Measurements from ENCODE around the gene ALK.

ALK gene

GRCh38 chr2:29191817-29192216 lies 729.6 kb downstream of the ALK start:
- no peak for DNase-seq (ENCODE audit: low read depth)

- DNase-seq (ENCODE audit: low read depth): no peak
Measured at GRCh38 chr2:29189052-29189451, 732.3 kb downstream of the ALK start.

GRCh38 chr2:29187926-29188325 lies 733.5 kb downstream of the ALK start:
- DNase-seq (ENCODE audit: low read depth): no peak

- no peak for DNase-seq (ENCODE audit: low read depth)
Measured at GRCh38 chr2:29186817-29187216, 734.6 kb downstream of the ALK start.

- no peak for DNase-seq (ENCODE audit: low read depth)
Measured at GRCh38 chr2:29184531-29184930, 736.9 kb downstream of the ALK start.

GRCh38 chr2:29182920-29183319 lies 738.5 kb downstream of the ALK start:
- DNase-seq (ENCODE audit: low read depth): no peak

- no peak for DNase-seq (ENCODE audit: low read depth)
Measured at GRCh38 chr2:29182334-29182733, 739.1 kb downstream of the ALK start.

GRCh38 chr2:29175338-29175737 lies 746.0 kb downstream of the ALK start:
- no peak for DNase-seq (ENCODE audit: low read depth)

GRCh38 chr2:29174937-29175336 lies 746.4 kb downstream of the ALK start:
- no peak for DNase-seq (ENCODE audit: low read depth)

- no peak for DNase-seq (ENCODE audit: low read depth)
Measured at GRCh38 chr2:29166242-29167039, 754.9 kb downstream of the ALK start.

GRCh38 chr2:29165362-29166241 lies 755.8 kb downstream of the ALK start:
- peak; percentile 66 for DNase-seq (ENCODE audit: low read depth)

- no peak for DNase-seq (ENCODE audit: low read depth)
Measured at GRCh38 chr2:29164091-29164846, 757.1 kb downstream of the ALK start.

GRCh38 chr2:29162204-29162928 lies 759.0 kb downstream of the ALK start:
- DNase-seq (ENCODE audit: low read depth): no peak

GRCh38 chr2:29160184-29160583 lies 761.2 kb downstream of the ALK start:
- DNase-seq (ENCODE audit: low read depth): no peak

GRCh38 chr2:29159125-29159524 lies 762.3 kb downstream of the ALK start:
- no peak for DNase-seq (ENCODE audit: low read depth)

- DNase-seq (ENCODE audit: low read depth): no peak
Measured at GRCh38 chr2:29157131-29157530, 764.3 kb downstream of the ALK start.

GRCh38 chr2:29155578-29155977 lies 765.8 kb downstream of the ALK start:
- DNase-seq (ENCODE audit: low read depth): no peak

GRCh38 chr2:29154610-29155009 lies 766.8 kb downstream of the ALK start:
- DNase-seq (ENCODE audit: low read depth): no peak

- DNase-seq (ENCODE audit: low read depth): no peak
Measured at GRCh38 chr2:29147963-29148362, 773.4 kb downstream of the ALK start.

GRCh38 chr2:29146197-29146596 lies 775.2 kb downstream of the ALK start:
- DNase-seq (ENCODE audit: low read depth): no peak

GRCh38 chr2:29143657-29144056 lies 777.7 kb downstream of the ALK start:
- no peak for DNase-seq (ENCODE audit: low read depth)
